HG02938 (cell line): Measurements from ENCODE around the gene ZNF639.
A peak's percentile ranks its signal among the peaks of the same experiment; 100 is the strongest.

Source experiments
- ATAC-seq: cut with Tn5 transposase; IDR thresholded peaks from one replicate; pipeline ENCODE4 v1.9.1; 2021; ENCODE audit warnings: mild to moderate bottlenecking, moderate library complexity; ENCODE audit not compliant: unreplicated experiment

The ZNF639 gene

DNA sequence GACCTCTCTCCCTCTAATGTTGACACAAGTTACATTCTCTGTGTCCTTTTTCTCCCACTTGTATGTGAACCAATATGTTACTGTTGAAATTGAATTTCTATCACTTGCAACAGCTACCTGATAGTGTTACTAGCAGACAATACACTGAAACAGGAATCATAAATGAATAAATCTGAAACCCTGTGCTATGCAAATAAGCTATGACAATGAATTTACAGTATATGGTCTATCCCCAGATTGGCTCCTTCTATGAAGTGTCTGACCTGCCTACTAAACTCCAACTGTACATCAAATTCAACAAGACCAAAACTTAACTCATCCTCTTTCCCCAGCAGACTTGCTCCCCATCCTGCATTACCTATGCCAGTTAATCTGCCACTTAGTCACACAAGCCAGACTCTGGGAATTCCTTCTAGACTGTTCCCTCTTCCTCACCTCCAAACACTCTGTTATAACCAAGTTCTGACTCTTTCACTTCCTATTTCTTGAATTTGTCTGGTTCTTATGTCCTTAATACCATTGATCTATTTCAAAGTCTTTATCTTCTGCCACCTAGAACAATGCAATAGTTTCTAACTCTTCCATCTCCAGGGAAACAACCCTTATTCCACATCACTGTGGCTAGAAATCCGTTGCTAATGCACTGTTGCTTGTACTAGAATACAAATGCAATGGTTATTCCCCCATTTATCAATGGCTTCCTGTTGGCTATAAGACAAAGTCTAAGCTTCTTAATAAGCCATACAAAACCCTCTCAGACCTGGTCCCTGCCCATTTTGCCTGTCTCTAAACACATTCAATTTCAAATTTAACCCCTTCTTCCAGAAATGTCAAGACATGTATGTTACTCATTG, 13.4 kb upstream of the ZNF639 start:
- peak; percentile 99 for ATAC-seq

DNA sequence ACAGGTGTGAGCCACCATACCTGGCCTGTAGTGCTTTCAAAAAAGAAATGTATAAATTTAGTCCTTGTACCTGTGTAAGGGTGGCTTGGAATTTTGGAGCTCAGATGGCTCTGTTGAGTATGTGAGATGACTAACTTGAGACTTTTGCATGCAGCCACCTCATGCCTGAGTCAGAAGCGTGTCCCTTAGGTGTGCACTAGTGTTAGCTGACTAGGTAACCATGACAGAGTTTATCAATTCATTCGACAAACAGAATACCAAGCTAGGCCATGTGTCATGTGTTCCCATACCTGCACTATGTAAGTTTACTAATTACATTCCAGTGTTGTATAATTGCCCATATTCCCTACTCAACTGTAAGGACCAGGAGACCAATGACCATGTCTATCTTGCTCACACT, 4.0 kb upstream of the ZNF639 start:
- ATAC-seq: no peak

DNA sequence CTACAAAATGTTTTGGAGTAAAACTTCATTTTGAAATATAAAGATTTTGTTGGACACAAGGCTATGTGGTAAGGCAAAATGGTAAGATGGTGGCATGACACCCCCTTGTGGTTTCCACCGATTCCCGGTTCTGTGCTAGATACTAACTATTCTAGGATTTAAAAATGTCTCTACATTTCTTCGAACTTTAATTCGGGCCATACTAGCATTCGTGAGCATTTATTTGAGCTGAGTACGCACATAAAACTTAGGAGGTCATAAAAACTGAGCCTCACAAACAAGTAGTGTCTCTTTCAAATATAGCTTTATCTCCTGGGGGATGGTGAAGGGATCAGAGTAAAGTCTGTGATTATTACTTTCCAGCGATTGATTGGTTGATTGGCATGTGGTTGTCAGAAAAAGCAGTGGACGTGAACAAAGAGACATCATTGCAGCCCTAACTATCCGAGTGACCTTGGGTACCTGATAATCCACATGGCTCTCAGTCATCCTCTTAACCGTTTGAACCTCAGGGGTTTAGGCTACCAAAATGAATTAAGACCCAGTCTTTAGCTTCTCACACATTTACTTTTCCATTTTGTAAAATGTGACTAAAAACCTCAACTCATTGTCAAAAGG, 1.1 kb upstream of the ZNF639 start:
- no peak for ATAC-seq

DNA sequence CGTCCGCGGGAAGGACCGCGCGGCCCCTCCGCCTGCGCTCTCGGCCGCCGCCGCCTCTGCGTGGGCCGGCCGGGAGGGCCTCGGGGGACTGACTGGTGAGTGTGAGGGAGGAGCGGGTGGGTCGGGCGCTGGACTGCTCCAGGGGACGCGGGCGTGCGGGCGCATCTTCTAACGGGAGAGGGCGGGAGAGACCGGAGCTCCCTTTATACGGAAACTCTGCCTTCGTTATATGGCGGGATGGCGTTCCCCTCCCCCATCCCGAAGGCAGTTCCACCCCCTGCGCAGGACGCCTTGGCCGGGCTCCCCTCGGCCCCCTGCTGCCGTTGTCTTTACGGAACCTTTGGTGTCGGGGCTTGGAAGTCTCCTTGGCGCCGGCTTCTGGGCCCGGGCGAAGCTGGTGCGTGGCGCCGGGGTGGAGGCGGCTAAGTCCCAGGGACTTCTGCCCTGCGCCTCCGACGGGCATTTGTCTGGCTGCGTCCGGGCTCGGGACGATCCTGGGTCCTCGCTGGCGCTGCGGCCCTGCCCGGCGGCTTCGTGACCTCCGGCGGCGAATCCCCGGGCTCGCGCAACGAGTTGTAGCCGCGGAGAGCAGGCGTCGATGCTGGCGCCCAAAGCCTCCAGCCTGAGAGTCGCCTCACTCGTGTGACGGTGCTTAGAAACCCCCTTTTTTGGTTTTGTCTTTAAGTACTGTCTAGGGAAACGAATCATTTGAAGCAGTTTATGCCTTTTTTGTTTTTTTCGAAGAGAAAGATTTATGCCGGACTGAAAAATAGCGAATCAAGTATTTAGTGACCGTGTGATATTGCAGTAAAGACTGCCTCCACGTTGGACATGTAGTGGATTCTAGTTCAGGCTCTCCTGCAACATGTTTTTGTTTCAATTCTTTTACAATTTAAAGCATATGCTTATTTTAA, 623 bp downstream of the ZNF639 start:
- peak; percentile 35 for ATAC-seq

DNA sequence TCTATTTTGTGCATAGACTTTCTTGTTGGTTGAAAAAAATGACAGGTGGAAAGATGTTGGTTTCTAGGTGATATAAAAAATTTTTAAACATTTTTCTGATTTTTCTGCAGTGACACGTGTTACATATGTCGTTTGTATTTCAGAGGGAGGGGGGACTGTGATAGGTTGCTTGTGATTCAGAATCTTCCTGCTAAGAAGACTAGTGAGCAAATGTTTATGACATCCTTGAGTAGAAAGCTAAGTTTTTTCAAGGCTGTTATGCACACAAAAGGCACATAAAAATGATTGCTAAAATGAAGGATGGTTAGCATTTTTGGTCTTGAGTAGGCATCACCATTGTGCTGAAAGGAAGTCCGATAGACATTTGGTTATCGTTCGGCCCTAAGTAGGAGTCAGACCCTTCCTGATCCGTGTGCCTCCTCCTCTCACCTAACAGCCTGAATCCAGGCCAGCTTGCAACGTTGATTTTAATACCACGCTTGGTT, 1.5 kb downstream of the ZNF639 start:
- ATAC-seq: no peak

DNA sequence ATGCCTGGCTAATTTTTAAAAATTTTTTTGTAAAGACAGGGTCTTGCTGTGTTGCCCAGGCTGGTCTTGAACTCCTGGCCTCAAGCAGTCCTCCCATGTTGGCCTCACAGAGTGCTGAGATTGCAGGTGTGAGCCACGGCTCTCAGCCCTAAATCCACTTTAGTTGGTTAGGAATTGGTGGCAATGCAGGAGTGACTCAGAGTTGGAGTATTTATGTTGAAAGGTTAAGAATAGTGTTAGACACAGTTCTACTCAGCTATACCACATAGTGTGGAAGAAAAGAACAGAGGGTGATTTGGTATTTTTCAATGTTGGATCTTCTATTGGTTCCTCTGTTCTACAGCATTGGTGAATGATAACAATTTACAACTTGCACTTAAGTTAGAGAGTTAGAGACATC, 7.6 kb downstream of the ZNF639 start:
- ATAC-seq: no peak

DNA sequence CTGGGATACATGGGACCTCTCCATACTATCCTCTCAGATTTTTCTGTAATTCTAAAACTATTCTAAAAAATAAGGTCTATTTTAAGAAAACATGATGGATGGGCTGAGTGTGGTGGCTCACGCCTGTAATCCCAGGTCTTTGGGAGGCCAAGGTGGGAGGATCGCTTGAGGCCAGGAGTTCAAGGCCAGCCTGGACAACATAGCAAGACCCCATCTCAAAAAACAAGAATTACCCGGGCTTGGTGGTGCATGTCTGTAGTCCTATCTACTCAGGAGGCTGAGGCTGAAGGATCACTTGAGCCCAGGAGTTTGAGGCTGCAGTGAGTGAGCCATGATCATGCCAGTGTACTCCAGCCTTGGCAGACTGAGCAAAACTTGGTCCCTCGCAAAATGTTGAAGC, 9.4 kb downstream of the ZNF639 start:
- no peak for ATAC-seq

DNA sequence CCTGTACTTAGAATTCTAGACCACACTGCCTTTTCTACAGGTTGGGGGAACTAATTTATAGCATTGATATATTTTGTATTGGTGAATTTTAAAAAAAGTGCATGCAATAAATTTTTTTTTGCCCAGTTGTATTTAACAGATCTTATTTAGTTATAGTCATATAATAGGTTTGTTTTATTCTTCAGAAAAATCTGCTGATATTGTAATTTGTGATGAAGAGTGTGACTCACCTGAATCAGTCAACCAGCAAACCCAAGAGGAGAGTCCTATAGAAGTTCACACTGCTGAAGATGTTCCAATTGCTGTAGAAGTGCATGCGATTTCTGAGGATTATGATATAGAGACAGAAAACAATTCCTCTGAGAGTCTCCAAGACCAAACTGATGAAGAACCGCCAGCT, 10.3 kb downstream of the ZNF639 start:
- ATAC-seq: no peak

DNA sequence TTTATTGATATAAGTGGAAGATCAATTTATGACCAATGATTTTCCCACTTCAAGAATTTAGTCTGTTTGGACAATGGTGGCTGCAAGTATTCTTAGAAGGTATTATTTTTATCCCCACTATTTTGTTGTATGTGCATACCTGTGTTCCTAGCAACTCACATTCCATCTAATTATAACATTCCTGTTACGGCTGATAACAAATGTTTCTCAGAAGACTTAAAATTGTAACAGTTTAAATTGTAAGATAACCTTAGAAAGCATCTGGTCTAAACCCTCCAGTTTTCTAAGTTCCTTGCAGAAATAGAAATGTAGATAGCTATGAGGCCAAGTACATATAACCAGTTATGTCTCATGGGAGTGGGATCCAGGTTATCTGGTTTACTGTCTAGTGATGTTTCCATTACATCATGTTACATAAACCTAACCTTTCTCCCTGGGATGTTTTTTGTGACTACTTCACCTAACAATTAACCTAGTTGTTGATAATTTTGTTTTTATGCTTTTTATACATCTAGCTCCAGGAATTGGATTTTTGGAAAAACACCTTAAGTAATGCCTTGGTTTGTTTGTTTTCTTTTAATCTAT, 13.6 kb downstream of the ZNF639 start:
- no peak for ATAC-seq

DNA sequence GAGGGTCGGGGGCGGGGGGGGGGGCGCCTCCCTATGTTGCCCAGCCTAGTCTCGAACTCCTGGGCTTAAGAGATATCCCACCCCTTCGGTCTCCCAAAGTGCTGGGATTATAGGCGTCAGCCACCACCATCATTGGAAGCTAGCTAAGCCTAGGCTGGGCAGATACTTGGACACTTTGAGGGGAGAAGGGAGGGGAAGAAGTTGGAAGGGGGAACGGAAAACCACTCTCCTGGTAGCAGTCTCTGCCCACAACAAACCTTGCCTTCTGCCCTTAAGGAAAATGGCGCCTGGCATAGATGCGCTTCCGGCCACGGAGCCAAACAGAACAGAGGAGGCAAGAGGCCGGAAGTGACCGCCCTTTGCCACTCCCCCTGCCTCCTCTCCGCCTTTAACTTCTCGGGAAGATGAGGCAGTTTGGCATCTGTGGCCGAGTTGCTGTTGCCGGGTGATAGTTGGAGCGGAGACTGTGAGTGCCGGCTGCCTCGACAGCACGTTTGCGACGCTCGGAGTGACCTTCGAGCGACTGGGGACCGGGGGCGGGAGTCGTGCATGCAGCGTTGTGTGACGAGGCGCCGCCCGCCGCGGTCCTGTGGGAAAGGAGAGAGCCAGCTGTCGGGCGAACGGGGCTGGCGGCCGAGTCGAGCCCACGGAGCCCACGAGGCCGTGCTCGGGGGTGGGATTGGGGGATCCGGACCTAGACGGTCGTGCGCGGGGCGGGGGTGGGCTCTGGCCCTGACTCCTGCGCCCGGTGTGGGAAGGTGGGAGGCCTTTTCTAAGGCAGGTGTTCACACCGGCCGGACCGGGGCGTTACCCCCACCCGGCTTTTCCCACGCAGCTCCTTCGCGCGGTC, 24.7 kb downstream of the ZNF639 start, which contains the start of gene MFN1:
MFN1 (plus strand) TSS at position 365 of the 850 bp plus-strand sequence. CDS start 1,143 bp downstream, outside the sequence.
- peak; percentile 90 for ATAC-seq

DNA sequence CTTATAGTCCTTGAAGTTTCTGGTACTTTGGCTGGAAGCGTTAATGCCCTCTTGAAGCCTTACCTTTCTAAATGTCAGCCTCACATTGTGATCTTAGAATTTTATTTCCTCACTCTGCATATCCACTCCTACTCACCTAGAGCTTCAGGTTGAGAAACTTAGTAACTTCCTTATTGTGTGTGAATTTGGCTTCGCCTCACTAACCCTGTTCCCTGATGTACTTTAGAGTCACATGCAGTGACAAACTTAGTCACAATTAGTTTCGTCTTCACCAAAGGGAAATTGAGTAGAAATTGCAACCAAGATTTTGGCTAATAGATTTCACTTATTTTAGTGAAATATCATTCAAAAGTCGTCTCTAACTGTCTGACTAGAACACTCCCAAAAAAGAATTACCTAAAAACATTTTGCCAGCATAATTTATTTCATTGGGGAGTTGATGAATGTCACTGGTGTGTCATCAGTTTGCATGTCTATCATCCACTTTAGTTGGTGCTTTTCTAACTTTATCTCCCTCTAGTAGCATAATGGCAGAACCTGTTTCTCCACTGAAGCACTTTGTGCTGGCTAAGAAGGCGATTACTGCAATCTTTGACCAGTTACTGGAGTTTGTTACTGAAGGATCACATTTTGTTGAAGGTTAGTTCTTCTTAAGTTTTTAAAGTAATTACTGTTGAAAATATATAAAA, 25.6 kb downstream of the ZNF639 start:
- peak; percentile 62 for ATAC-seq

DNA sequence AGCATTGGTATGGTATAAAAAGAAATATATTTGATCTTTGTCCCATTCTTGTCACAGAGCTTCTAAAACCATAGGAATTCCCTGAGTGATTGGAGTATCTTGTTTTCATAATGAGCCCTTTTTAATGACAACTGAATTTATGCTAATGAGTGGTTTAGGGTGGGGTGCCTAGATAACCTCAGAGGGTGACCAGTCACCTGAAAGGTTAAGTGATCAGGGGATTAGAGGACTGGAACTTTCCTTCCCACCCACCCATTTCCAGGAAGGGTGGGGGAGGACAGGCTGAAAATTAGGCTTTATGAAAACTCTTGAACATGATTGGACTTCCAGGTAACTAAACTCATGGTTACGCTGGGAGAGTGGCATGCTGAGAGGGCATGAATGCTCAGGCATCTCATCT, 33.2 kb downstream of the ZNF639 start:
- no peak for ATAC-seq

DNA sequence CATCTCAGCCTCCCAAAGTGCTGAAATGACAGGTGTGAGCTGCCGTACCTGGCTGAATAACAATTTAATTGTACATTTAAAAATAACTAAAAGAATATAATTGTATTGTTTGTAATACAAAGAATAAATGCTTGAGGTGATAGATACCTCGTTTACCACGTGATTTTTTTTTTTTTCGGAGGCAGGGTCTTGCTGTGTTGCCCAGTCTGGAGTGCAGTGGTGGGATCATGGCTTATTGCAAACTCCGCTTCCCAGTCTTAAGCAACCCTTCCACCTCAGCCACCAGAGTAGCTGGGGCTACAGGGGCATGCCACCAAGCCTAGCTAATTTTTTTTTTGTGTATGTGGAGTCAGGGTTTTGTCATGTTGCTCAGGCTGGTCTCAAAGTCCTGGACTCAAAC, 40.5 kb downstream of the ZNF639 start:
- no peak for ATAC-seq

DNA sequence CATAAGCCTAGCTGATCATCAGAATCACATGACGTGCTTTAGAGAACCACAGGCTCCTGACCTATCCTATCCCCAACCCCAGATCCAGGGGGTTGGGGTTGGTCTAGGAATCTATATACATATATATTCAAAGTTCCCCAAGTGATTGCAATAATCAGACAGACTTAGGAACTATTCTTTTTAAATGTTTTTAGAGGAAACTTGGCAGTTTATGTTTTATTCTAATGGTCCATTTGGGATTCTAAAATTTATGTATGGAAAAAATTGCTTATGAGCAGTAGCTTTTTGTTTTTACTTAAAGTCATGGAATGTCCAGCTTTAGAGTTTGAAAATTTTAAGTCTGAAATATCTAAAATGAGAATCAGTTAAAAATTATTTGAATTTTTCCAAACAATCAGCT, 46.8 kb downstream of the ZNF639 start:
- ATAC-seq: no peak

DNA sequence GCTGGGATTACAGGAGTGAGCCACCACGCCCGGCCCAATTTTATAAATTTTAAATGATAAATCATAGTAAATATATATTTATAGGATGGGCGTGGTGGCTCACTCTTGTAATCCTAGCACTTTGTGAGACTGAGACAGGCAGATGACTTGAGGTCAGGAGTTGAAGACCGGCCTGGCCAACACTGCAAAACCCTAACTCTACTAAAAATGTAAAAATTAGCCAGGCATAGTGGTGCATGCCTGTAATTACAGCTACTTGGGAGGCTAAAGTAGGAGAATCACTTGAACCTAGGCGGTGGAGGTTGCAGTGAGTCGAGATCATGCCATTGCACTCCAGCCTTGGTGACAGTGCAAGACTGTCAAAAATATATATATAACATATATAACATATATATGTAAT, 51.1 kb downstream of the ZNF639 start:
- ATAC-seq: no peak

DNA sequence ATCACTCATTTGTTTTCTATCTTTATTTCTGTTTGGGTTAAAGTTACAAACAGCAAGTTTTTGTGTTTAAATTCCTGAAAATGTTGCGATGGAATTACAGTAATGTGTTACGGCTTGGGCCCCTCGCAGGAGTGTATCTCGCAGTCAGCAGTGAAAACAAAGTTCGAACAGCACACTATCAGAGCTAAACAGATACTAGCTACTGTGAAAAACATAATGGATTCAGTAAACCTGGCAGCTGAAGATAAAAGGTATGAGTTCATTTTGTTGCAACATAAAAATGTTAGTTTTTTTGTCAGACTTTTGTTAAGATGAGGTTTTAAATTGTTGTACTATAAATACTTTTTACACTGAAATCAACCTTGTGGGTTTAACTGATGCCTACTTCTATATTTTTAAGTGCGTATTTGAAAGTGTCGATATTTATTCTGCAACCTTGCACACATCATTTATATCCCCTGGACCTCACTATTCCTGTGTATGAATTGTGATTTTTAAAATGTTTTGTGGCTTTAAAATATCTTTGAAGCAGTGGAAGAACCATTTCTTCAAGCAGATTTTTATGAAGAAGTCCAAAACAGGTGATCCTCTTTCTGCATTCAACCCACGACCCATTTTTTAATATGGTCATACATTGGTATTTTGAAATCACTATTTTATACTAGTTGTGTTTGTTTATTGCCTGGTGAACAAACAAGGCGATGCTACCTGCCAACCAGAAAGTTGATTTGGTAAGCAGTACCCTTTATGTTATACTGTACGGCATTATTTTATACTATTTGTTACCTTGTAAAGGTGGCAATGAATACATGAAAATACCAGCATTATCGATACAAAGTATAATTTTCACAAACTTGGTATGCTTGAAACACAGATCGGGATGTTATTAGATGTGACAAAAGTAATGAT, 52.5 kb downstream of the ZNF639 start:
- no peak for ATAC-seq

DNA sequence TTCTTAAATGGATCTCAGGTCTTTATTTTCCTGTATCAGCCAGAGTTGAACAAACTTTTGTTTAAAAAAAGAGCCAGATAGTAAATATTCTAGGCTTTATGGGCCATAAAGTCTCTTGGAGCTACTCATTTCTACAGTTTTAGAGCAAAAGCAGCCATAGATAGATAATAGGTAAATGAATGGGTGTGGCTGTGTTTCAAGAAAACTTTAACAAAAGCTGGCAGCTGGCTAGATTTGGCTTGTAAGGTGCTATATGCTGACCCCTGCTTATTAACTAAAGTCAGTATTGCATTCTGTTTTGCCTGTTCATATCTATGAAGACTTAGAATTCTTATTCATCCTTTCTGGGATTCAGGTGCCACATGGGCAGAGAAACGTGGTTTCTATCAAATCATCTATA, 53.6 kb downstream of the ZNF639 start:
- no peak for ATAC-seq
